Sigmoid colon (tissue), 4 donors: ENCODE results near the gene GABRD.

ENCODE experiments used
- EP300 ChIP-seq, 4 donors: sonication (generic); formaldehyde crosslinking; IDR thresholded peaks; one replicate each; pipeline ENCODE4 v1.6.1; 2017; ENCODE audit warnings: antibody characterized with exemption in 4 of 4
- TF ChIP-seq, protein P1 (sequence below), 4 experiments: fragments of 450-650 bp in 3 of 4; fragments of 200-600 bp in 1 of 4; IDR thresholded peaks; one replicate each; pipeline ENCODE4 v1.5.1; 2016 to 2019; ENCODE audit warnings: antibody characterized with exemption in 4 of 4, mild to moderate bottlenecking in 3 of 4, moderate library complexity in 2 of 4

DNA sequence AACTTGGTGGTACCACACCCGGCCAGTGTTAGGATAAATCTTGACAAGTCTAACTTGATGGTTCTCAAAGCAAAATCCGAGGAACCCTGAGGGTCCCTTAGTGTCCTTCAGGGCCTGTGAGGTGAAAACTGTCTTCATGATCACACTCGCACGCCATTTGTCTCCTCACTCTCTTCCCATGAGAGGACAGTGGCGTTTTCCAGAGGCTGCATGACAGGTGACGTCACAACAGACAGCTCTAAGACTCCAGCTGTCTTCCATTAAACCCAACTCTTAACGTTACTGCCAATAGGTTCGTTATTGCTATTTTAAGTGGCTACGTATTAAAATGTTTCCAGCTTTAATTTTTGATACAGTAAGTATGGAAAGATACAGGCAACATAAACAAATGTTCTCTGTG is 29.4 kb upstream of the GABRD start:
- TF ChIP-seq, protein P1, sequence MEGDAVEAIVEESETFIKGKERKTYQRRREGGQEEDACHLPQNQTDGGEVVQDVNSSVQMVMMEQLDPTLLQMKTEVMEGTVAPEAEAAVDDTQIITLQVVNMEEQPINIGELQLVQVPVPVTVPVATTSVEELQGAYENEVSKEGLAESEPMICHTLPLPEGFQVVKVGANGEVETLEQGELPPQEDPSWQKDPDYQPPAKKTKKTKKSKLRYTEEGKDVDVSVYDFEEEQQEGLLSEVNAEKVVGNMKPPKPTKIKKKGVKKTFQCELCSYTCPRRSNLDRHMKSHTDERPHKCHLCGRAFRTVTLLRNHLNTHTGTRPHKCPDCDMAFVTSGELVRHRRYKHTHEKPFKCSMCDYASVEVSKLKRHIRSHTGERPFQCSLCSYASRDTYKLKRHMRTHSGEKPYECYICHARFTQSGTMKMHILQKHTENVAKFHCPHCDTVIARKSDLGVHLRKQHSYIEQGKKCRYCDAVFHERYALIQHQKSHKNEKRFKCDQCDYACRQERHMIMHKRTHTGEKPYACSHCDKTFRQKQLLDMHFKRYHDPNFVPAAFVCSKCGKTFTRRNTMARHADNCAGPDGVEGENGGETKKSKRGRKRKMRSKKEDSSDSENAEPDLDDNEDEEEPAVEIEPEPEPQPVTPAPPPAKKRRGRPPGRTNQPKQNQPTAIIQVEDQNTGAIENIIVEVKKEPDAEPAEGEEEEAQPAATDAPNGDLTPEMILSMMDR (IDR thresholded peaks at IDR 0.05): no peak
- no peak for TF ChIP-seq EP300 (IDR thresholded peaks at IDR 0.05)
